Activated CD4-positive, alpha-beta T cell treated with anti-CD3 and anti-CD28 coated beads, Interleukin-2, amount 50 U/mL, for 1 hour (primary cell): ENCODE measurements around the gene JAM3.
"Not testable (repeated sequence)": the region's sequence is repeated elsewhere in the genome, so short reads cannot be mapped to it uniquely, and the experiment has no call there.

Experiments
- DNase-seq: peaks from one replicate; pipeline ENCODE4 v3.0.0-alpha.2; 2020

The JAM3 gene

DNA sequence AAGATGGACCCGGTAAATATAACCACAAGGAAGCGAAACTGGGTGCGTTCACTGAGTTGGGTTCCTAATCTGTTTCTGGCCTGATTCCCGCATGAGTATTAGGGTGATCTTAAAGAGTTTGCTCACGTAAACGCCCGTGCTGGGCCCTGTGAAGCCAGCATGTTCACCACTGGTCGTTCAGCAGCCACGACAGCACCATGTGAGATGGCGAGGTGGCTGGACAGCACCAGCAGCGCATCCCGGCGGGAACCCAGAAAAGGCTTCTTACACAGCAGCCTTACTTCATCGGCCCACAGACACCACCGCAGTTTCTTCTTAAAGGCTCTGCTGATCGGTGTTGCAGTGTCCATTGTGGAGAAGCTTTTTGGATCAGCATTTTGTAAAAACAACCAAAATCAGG, 80.5 kb downstream of the JAM3 start:
- DNase-seq: no peak

DNA sequence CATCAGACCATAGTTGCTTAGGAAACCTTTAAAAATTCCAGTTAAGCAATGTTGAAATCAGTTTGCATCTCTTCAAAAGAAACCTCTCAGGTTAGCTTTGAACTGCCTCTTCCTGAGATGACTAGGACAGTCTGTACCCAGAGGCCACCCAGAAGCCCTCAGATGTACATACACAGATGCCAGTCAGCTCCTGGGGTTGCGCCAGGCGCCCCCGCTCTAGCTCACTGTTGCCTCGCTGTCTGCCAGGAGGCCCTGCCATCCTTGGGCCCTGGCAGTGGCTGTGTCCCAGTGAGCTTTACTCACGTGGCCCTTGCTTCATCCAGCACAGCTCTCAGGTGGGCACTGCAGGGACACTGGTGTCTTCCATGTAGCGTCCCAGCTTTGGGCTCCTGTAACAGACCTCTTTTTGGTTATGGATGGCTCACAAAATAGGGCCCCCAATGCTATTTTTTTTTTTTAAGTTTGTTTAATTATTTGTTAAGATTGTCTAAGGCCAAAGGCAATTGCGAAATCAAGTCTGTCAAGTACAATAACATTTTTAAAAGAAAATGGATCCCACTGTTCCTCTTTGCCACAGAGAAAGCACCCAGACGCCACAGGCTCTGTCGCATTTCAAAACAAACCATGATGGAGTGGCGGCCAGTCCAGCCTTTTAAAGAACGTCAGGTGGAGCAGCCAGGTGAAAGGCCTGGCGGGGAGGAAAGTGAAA, 81.5 kb downstream of the JAM3 start:
- no peak for DNase-seq

GRCh38 chr11:134151083-134151747, 82.3 kb downstream of the JAM3 start:
- no peak for DNase-seq

DNA sequence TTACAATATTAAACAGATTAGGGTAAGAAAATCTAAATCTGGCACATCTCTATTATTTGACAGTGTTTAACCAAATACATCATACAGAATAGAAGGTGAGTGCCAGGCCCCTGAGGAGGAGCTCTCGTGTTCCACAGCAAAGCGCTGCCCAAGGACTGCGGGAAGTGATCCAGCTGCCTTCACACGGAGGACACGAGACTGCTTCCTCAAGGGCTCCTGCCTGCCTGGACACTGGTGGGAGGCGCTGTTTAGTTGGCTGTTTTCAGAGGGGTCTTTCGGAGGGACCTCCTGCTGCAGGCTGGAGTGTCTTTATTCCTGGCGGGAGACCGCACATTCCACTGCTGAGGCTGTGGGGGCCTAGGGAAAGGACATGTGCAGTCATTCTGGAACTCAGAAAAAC, 83.8 kb downstream of the JAM3 start:
- no peak for DNase-seq

GRCh38 chr11:134153147-134153905, 84.5 kb downstream of the JAM3 start:
- DNase-seq: no peak

DNA sequence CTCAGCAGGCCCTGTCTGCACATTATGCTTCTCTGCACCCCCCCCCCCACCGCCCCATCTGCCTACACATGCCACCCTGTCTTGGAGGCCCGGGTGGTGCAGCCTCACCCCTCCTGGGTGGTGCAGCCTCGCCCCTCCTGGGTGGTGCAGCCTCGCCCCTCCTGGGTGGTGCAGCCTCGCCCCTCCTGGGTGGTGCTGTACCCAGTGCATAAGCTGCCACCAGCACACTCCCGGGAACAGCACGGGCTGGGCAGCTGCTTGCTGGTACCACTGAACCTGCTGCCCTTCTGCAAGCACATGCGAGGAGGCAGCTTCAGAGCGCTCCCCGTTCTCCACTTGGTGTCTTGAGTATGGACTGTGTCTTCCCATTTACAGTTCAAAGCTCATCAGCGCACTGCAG, 85.6 kb downstream of the JAM3 start:
- DNase-seq: no peak

- no peak for DNase-seq
These were observed 86.6 kb downstream of the JAM3 start for GRCh38 chr11:134155456-134155855.

- no peak for DNase-seq
These were observed 87.3 kb downstream of the JAM3 start for GRCh38 chr11:134155946-134156865.

DNA sequence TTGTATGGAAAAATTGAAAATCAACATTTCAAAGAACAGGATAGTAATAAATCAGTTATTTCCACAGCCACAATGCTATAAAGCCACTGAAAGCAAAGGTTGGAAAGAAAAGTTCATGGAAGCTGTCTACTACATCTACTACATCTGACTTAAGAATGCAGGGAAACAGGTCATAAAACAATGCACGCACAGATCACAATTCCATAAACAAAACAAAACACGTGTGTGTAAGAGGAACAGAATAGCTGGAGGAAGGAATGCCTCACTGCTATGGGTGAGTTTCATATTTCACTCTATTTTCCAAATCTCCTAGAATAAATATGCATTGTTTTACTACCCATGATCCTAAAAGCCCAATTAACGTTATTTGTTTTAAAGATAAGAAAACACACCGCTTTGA, 88.6 kb downstream of the JAM3 start:
- no peak for DNase-seq

DNA sequence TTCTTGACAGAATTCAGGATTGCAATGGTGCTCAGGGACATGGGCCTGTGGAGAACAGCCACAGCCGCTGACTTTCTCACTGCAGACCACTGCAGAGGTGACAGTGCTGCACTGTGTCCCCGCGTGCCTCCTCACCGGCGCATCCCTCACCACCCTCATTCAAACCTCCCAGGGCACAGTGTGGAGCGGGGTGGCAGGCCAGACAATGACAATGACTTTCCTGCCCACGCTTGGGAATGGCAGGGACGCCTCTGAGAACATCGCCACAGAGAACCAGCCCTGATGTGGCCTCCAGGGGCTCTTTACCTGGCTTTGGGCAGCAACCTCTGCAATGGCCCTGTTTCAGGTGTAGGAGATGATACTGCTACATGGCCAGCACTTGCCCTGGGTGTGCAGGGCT, 89.2 kb downstream of the JAM3 start:
- DNase-seq: no peak

DNA sequence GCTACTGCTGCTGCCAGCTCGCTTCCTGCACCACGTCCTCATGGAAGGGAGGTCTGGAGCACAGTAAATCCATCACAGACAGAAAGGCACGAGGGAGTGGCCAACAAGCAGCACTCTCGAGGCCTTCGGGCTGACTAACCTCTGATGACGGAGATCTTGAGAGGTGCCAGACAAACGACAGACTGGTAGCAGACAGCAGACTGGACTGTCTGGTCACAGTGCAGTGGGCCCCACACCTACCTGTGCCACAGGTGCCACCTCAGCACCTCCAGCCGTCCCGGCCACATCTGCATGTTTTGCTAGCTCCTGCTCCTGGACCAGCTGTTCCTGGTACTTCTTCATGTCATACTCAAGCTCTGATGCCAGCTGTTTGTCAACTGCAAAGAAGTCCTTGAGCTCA, 90.8 kb downstream of the JAM3 start:
- DNase-seq: no peak

GRCh38 chr11:134164490-134165370, 95.9 kb downstream of the JAM3 start:
- DNase-seq: no peak

DNA sequence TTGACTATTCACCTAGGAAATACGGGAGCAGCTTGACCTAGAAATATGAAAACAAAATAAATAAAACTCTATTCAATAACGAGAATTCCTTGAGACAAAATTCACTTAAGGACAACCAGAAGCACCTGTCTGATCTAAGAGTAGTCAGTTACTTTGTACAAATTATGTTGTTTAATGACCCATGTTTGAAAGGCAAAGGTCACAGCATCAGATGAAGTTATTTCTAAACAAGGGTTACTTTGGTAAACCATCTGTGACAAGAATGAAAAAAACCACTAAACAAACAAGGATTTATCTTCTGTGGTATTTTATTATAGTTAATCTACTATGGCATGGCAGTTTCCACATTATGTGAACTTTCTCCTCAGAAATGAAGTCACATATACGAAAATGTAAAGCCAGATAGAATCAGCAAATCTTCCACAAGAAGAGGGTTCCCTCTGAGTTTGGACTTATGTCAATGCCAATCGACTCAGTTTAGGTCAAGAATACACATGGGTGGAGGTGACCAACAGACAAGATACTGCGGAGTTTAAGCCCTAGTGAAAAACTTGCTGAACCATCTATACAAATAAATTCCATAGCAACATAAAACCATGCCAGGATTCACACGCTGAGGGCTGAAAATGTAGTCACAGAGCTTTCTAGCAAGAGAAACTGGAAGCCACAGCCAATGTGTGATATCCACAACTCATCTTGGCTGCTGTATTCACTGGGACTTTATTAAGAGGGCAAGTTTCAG, 101.5 kb downstream of the JAM3 start:
- no peak for DNase-seq

DNA sequence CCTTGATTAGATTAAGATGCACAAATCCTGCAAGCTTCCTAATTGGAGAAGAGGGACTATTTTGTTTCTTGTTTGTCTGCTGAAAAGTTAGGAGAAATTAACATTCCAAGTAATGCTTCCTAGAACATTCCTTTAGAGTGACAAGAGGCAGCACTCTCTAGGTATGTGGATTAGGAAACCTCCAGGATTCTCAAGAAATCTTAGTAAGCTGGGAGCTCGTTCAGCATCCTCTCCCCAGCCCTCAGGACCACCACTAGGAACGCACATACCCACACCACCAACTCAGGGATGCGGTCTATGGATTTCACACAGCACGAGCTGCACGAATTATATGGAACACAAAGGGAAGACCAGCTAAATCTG, 102.0 kb downstream of the JAM3 start:
- DNase-seq: no peak

GRCh38 chr11:134171951-134172350, 103.1 kb downstream of the JAM3 start:
- no peak for DNase-seq

DNA sequence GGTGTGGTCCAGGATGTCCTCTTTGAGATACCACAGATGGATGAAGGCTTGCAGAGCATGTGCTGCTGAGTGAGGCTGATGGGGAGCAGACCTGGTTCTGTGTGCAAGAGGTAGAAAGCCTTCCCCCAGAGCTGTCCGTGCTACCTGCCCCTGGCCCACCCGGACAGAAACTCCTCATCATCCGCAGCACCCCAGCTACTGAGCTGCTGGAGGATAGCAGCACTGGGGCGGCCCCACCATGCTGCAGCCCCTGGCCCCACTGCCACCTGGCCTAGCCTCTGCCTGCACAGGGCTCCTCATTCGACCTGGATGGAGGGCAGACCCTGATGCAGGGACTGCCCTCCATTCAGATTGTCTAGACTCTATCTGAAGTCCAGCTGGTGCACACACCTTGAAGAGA, 104.4 kb downstream of the JAM3 start:
- no peak for DNase-seq

- DNase-seq: no peak
These were observed 107.4 kb downstream of the JAM3 start for GRCh38 chr11:134176284-134176683.

- no peak for DNase-seq
These were observed 109.3 kb downstream of the JAM3 start for GRCh38 chr11:134178032-134178674.

DNA sequence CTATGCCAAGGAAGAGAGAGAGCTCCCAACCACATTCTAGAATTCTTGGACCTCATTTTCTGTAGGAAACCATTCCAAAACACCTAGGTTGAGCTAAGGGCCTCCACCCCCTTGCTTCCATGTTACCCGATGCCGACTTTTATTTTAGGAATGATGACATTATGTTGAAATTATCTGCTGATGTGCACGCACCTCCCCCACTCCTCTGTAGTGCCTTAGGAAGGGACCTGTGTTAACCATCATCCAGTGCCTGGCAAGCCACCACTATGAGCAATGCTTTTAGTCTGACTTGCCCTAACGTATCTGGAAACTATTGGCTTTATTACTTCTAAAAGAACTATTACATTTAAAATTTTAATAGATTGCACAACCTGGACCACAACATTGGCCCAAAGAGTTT, 112.8 kb downstream of the JAM3 start:
- no peak for DNase-seq

DNA sequence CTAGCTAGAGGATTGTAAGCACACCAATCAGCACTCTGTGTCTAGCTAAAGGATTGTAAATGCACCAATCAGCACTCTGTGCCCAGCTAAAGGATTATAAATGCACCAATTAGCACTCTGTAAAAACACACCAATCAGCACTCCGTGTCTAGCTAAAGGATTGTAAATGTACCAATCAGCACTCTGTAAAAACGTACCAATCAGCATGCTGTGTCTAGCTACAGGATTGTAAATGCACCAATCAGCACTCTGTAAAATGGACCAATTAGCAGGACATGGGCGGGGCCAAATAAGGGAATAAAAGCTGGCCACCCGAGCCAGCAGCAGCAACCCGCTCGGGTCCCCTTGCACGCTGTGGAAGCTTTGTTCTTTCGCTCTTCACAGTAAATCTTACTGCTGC, 119.2 kb downstream of the JAM3 start:
- not testable (repeated sequence) for DNase-seq

DNA sequence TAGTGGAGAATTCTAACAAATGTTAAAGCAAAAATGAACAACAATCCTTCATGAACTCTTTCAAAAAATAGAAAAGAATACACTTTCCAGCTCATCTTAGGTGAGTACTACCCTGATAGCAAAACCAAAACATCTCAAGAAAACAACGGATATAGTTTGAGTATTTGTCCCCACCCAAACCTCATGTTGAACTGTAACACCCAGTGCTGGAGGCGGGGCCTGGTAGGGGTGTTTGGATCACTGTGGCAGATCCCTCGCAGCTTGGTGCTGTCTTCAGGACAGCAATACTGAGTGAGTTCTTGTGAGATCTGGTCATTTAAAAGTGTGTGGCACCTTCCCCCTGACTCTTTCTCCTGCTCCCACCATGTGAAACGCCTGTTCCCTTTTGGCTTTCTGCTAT, 127.9 kb downstream of the JAM3 start:
- DNase-seq: no peak
